NCI-H446 treated with DMSO at 0.1 percent for 48 hours (cell line): ENCODE measurements around the gene CCP110.
"Not testable (repeated sequence)": the region's sequence is repeated elsewhere in the genome, so short reads cannot be mapped to it uniquely, and the experiment has no call there.

Experiments used
- DNase-seq: peaks from one replicate; lab custom pipeline; 2025; lab: John Stamatoyannopoulos, UW

The CCP110 gene

DNA sequence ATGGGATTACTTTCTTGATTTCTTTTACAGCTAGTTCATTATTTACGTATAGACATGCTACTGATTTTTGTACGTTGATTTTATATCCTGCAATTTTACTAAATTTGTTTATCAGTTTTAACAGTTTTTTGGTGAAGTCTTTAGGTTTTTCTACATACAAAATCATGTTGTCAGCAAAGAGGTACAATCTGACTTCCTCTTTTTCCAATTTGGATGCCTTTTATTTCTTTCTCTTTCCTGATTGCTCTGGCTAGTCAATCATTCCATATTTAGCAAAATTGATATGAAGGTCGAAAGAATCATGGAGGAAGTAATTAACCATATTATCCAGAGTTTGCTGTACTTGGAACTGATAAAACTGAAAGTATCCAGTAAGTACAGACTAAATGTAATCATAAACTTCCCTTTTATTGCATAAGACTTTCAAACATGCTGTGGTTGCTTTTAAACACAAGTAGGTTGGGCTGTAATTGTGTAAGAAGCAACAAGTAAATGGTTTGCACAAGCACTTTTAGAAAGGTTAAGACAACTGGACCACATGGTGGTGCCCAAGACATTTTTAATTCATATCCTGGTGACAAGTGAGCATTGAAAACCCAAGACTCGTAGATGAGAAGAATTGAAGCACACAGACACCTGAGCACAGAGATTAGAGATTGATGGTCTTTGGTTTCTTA is 10.2 kb upstream of the CCP110 start:
- DNase-seq: no peak

DNA sequence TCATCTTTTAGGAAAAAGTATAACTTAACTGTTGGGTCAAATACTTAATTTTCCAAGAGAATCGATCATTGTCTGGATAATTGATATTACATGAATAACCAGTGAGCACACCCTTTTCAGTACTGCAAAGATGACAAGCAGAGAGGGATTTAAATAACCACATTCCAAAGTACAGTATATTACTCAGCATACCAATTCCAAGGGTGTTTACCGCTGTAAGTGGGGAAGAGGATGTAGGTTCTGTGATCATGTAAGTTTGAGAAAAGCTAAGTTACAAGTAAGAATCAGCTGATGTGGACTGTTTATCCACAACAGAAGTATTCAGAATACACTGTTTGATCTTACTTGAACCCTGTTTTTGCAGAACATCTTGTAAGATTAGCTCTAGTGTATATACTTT is 8.0 kb upstream of the CCP110 start:
- DNase-seq: no peak

DNA sequence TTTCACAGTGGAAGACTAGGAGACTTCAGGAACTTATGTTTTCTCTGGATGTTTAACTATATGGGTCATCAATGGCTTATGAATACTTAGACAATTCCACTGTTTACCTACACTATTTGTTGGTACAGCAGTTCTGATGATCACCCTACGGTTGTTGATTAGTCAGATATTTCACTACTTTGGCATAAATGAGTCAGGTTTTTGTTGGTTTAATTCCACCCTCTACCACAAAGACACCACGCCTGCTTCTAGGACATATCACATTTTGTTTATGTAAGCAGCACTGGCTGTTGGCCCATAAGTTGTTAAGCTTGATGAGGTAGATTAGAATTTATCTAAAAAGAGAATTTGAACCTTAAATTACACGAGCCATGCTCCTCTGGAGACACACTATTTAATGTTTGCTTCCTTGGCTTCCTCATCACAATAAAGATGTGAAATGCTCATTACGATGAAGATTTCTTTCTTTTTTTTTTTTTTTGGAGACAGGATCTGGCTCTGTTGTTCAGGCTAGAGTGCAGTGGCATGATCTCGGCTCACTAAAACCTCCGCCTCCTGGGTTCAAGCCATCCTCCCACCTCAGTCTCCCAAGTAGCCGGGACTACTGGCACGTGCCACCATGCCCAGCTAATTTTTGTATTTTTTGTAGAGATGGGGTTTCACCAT is 6.2 kb upstream of the CCP110 start:
- no peak for DNase-seq

DNA sequence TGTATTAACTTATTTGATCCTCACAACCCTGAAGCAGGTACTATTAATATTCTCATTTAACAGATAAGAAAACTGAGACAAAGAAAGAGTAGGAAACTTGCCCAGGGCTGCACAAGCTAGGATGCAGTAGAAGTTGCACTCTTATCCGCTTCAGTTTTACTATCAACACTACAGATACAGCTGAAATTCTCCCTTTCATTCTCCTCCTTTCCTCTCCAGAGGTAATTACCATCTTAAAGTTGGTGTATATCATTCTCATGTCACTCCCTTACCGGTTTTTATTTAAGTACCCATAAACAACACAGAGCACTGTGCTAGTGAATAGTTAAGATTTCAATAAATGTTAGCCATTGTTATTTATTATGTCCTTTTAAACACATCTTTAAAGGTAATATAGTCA is 5.4 kb upstream of the CCP110 start:
- DNase-seq: no peak

DNA sequence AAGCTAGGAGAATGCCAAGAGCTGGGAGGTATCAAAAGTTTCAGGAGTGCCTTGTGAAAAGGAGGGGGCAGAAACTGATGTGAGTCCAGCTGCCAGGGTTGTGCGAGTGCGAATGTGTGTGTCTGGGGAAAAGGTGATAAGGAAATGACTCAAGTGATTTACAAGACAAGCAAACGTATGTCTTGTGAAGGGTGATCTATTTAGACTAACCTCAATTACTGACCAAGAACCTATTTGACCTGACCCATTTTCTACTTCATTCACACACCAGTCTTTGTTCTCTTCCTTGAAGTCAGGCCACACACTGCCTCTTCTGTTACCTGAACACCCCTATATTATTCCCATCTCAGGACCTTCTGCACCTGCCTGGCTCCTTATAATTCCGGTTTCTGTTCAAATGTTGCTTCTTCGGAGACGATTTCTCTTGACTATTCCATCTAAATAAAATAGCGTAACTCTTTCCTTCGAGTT is 2.8 kb upstream of the CCP110 start:
- DNase-seq: no peak

DNA sequence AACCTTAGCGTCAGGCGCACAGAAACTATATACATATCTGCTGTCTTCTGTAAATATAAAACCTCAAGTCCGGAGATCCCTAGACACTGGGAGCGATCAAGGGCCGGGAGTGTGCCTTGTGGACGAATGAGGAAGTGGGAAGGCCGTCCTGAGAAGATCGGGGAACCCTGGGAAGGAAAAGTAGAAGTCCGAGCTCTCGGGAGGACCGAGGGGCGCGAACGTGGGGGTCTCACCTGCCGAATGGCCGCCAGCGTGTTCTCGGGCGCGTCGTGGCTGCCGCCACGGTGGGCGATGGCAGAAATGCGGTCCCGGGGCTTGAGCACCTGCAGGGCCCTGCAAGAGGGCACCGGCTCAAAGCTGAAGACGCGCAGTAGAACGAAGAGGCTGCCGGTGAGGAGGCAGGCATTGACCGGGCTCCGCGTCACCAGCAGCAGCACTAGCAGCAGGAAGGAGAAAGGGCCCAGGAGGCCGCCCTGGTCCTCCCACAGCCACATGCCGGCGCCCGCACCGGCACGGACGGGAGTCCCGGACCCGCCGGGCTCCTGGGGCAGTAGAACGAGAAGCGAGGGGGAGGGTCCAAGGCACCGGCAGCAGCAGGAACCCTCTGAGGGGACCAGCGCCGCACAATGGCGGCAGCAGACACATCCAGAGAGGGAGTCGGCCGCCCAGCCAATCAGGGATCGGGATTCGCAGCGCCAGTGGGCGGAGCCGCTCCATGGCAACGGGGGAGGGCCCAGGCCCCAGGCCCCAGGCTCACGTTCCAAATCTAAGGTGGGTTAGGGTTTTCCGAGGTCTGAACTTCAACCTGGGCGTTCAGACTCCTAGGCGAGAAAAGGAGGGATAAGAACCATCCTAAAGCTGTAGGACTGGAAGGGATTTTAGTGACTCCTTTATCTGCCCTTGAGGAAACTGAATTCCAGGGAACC is 2.0 kb upstream of the CCP110 start, which contains the start of gene GDE1:
Gene GDE1 (minus strand): TSS at position 628 of the 926 bp plus-strand sequence. CDS start 134 bp downstream, at position 494.
- DNase-seq: peak; percentile 77

DNA sequence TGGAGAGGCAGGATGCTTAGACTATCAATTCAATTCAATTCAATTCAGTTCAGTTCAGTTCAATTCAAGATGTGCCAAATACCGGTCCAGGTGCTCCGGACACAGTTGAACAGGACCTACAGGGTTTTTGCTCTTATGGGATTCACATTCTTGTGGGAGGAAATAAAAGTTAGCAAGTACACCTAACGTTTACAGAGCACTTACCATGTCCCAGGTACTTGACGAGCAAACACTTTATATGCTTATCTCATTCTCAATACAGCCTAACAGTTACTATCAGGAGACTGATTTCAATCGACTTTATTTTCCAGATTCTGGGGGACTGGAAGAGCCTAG is 1.4 kb upstream of the CCP110 start:
- DNase-seq: no peak

DNA sequence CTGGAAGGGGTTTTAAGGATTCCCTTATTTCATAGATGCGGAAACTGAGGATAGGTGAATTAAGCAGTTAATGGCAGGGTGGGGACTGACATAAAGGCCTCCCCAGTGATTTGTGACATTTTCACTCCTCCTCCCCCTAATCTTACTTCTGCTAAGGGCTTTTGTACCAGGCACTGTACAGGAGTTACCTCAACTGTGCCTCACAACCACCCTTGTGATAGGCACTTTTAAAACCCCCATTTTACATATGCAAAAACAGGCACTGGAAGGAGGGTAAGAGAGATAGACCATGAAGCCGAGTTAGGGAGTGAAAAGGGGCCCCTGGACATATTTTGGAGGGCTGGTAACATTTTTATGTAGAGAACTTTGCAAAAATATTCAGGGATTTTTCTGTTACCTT is 982 bp upstream of the CCP110 start:
- DNase-seq: no peak

DNA sequence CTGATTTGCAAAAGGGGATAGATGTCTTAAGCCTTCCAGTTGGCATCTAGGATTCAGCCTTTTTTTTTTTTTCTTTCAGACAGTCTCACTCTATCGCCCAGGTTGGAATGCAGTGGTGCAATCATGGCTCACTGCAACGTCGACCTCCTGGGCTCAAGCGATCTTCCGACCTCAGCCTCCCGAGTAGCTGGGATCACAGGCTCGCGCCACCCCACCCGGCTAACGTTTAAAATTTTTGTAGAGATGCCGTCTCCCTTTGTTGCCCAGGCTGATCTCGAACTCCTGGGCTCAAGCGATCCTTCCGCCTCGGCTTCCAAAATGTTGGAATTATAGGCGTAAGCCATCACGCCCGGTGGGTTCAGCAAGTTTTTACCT is 571 bp upstream of the CCP110 start:
- DNase-seq: no peak

DNA sequence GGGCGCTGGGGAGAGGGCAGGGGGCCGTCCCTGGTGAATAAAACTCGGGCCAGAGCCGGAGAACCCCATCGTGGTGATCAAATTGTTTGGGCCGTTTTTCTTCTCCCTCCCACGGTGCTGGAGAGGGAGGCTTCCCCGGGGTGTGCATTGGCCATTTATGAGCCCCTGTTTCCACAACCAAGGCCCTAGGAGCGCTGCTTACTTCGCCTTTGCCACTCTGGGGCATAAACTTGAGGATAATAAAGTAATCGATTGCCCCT is 544 bp downstream of the CCP110 start:
- DNase-seq: no peak

DNA sequence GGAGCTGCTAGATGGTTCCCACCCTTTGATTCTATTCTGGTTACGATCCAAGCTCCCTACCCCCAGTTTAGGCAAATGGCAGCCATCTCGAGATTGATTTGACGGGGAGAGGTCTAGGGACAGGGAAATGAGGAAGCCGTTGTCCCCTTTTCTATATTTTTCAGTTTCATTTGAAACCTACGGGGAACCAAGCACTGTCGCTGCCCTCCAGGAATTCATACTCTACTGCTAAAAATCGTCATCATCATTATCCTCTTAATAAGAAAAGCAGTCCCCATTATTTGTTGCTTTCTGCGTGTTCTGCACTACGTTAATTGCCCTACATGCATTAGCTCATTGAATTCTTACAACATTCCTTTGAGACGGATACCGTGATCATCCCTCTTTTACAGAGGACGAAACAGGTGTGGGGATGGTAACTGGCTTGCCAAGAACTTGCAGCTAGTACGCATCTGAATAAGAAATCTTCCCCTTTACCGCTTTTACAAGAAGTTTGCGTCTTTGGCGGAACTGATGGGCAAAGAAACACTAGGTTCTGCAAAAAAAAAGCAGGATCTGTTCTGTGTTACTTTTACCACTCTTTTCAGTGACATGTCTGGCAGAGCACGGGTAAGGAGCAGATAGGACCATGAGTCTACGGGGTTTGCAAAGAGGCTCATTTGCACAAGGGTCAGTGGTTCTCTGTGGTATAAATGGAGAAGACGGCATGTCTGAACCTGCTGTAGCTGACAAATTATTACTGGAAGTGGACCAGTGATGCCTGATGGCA is 1.1 kb downstream of the CCP110 start:
- no peak for DNase-seq

DNA sequence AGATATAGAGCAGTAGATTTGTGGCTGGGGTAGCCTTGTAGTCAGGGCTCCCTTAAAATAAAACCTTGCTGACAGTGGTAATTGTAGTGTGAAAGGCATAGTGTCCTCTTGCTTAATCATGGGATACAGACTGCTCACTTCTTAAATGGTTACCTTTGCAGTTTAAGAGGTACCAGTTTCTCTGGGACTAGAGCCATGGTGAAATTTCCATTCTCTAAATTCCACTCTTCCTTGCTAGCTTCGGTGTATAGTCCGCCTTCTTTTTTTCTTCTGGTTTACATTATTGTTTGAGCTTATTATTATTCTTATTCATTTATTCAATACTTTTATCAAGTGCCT is 1.6 kb downstream of the CCP110 start:
- DNase-seq: no peak

DNA sequence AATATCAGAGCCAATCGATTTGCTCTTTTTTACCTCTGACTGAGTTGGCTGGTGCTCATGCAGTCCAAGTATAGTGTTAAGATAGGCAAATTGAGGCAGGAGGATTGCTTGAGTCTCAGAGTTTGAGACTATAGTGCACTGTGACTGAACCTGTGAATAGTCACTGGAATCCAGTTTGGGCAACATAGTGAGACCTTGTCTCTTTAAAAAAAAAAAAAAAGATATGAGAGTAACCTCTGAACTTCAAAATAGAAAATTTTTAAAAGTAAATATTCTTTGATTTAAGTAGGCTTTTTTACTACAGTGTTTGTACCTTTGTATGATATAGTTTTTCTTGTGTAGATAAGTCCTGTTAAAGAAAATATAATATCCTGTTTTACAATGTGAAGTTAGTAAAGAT is 3.4 kb downstream of the CCP110 start:
- DNase-seq: no peak

DNA sequence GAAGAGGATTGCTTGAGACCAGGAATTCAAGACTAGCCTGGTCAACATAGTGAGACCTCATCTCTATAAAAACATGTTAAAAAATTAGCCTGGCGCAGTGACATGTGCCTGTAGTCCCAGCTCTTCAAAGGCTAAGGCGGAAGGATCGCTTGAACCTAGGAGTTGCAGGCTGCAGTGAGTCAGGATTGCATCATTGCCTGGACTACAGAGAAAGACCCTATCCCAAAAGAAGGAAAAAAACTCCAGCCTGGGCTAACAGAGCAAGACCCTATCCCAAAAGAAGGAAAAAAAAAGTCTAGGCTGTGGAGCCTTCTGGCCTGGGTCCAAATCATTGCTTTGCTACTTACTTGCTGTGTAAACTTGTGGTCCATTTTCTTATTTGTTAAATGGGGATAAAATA is 4.9 kb downstream of the CCP110 start:
- DNase-seq: no peak

DNA sequence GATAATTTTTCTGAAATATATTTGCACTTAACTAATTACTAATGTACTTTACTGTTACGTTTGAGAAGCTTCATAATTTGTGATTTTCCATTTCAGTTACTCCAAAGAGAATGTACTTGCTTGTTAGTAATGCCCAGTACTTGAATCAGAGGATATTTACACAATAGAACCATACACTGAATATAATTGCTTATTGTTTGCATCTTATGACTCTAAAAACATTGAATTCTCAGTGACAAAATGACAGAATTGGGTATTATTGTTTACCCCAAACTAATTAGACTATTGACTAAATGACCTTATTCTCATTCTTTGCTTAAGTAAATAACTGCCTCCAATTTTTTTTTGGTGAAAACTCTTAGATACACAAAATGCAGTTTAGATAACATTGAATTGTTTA is 8.9 kb downstream of the CCP110 start:
- no peak for DNase-seq

DNA sequence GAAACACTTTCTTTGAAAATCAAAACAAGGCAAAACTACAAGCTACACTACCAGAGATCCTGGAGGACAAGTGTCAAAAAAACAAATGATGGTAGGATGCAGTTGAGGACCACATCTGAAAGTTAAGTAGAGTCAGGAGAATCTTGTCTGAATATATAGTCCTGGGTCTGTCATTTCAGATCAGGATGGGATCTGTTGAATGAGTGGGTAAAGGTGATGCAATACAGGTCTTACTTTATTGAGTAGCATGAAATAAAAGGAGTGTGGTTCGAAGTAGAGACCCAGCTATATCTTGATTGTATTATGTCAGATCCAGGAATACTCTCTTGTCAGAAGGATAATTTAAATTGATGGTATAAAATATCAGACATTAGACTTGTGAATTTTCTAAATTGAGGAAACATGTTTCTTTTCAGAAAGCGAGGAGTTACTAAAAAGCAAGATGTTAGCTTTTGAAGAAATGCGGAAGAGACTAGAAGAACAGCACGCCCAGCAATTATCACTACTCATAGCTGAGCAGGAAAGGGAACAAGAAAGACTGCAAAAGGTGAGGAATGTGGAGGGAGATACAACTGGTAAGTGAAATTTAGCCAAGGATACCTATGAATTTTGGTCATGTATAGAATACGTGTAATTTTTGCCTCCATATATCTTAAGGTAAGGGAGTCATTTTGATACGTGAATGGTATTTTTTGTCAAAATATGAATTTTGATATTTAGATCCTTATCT is 16.7 kb downstream of the CCP110 start:
- no peak for DNase-seq

DNA sequence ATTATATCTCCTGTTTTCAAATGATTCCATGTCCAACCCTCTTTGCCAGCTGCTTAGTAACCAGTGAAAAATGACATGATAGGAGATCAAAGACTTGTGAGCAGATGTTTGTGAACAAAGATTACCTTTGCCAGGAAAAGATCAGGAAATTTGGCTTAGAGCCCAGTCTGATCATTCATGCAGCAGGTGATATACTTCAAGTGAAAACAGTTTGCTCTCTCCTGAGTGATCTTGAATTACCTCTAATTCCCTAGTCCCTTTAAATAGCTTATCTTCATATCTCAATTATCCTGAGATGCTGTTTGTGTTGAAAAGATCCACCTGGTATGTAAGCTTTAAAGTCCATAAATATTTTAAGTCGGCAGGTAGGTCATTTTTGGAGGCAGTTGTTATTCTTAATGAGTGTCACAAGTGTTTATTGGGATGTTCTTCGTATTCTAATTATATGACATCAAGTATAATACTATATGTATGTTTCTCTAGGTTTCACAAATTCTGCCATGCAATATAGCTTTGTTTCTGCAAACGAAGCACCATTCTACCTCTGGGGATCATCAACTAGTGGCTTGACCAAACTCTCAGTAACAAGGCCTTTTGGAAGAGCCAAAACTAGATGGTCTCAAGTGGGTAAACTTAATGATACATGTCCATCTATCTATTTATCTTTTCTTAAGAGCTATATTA is 18.5 kb downstream of the CCP110 start:
- no peak for DNase-seq

DNA sequence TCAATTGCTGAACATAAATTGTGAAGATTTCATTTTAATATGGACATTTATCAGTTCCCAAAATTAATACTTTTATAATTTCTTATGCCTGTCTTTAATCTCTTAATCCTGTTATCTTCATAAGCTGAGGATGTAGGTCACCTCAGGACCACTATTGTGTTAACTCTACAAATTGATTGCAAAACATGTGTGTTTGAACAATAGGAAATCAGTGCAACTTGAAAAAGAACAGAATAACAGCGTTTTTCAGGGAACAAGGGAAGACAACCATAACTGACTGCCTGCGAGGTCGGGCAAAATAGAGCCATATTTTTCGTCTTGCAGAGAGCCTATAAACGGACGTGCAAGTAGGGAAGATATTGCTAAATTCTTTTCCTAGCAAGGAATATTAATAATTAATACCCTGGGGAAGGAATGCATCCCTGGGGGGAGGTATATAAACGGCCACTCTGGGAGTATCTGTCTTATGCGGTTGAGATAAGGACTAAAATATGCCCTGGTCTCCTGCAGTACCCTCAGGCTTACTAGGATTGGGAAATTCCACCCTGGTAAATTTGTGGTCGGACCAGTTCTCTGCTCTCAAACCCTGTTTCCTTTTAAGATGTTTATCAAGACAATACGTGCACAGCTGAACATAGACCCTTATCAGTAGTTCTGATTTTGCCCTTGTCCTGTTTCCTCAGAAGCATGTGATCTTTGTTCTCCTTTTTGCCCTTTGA is 19.7 kb downstream of the CCP110 start:
- DNase-seq: not testable (repeated sequence)

DNA sequence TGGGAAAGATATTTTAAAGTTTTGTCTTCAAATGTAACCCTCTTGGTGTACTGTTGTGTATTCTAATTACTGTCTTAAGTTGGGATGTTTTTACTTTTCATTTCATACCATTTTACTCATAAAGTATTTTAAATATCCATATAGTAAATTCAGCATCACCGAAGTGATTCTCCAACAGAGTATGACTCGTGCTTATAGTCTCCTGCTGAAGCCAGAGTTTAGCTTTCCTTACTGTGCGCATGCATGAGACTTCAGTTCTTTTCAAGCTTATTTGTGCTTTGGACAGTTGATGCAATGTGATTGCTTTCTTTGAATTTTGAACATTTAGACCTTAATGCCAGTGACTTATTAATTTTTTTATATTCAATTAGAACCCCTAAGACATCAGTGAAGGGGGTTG is 24.4 kb downstream of the CCP110 start:
- no peak for DNase-seq

DNA sequence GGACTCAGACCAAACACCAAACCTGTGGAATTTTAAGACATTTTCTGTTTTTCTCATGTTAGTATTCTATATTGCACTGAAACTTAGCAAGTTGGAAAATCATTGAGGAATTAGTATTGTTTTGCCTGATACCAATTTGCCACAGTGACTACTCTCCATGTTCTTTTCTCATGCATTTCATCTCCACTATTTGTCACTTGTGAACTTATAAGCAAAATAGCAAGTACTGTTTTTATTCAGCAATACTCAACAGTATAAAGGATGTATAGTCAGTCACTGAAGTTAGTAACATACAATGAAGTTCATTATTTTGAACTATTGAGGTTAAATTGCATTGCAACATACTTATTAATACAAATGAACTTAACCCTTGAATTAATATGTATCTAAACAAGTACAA is 25.9 kb downstream of the CCP110 start:
- DNase-seq: no peak
